DOHH2 (cell line): ENCODE data around the gene SPRR1B.

ENCODE experiments used
- H3F3A ChIP-seq: fragments of 200-600 bp; sonication (generic), shearing (Covaris generic); 2 replicates; pipeline ENCODE4 v1.6.0; 2016; ENCODE audit warnings: antibody characterized with exemption, mild to moderate bottlenecking; ENCODE audit not compliant: control insufficient read depth, insufficient read depth
- H3K27ac ChIP-seq: fragments of 200-600 bp; sonication (generic); 2 replicates; pipeline ENCODE4 v1.5.1; 2014; ENCODE audit warnings: low read depth, mild to moderate bottlenecking, low read length, moderate library complexity
- H3K27me3 ChIP-seq: fragments of 200-600 bp; sonication (generic); 2 replicates; pipeline ENCODE4 v1.6.1; 2014; ENCODE audit warnings: mild to moderate bottlenecking, low read length, mixed read lengths; ENCODE audit not compliant: control insufficient read depth
- H3K36me3 ChIP-seq: fragments of 200-600 bp; sonication (generic); 2 replicates; pipeline ENCODE4 v1.6.1; 2014; ENCODE audit warnings: mild to moderate bottlenecking, low read length, moderate library complexity, mixed read lengths; ENCODE audit not compliant: control insufficient read depth
- H3K4me1 ChIP-seq: fragments of 200-600 bp; sonication (generic); 2 replicates; pipeline ENCODE4 v1.6.1; 2014; ENCODE audit warnings: mild to moderate bottlenecking, low read length, mixed read lengths; ENCODE audit not compliant: control insufficient read depth
- H3K4me2 ChIP-seq: fragments of 200-600 bp; sonication (generic); 2 replicates; pipeline ENCODE4 v1.6.0; 2014; ENCODE audit warnings: mild to moderate bottlenecking, low read length, moderate library complexity
- H3K4me3 ChIP-seq: fragments of 200-600 bp; sonication (generic); 2 replicates; pipeline ENCODE4 v1.5.1; 2014; ENCODE audit warnings: mild to moderate bottlenecking, low read length, mixed read lengths
- H3K79me2 ChIP-seq: fragments of 200-600 bp; sonication (generic); 2 replicates; pipeline ENCODE4 v1.6.1; 2014; ENCODE audit warnings: mild to moderate bottlenecking, low read length, mixed read lengths; ENCODE audit not compliant: control insufficient read depth
- H3K9me2 ChIP-seq: fragments of 200-600 bp; sonication (generic); replicated peaks from 2 replicates; pipeline ENCODE4 v1.6.1; 2014; ENCODE audit warnings: mild to moderate bottlenecking, low read length, mixed read lengths; ENCODE audit not compliant: control insufficient read depth
- H3K9me3 ChIP-seq: fragments of 200-600 bp; sonication (generic); 2 replicates; pipeline ENCODE4 v1.6.1; 2014; ENCODE audit warnings: antibody characterized with exemption, low read length, mixed read lengths; ENCODE audit not compliant: control insufficient read depth, insufficient read depth
- H4K20me1 ChIP-seq: fragments of 200-600 bp; sonication (generic); 2 replicates; pipeline ENCODE4 v1.6.0; 2014; ENCODE audit warnings: low read depth, mild to moderate bottlenecking, antibody characterized with exemption, low read length, moderate library complexity; ENCODE audit not compliant: control insufficient read depth, insufficient read depth
- EZH2phosphoT487 ChIP-seq: fragments of 200-600 bp; sonication (generic); IDR thresholded peaks from 2 replicates; pipeline ENCODE4 v1.6.1; 2017; ENCODE audit warnings: borderline replicate concordance, mild to moderate bottlenecking, antibody characterized with exemption, low read length, moderate library complexity, mixed read lengths
- TF ChIP-seq, protein P1 (sequence below): fragments of 200-600 bp; sonication (generic); IDR thresholded peaks from one replicate; pipeline ENCODE4 v1.5.1; 2014; ENCODE audit warnings: antibody characterized with exemption, mild to moderate bottlenecking, low read depth, low read length; ENCODE audit not compliant: poor library complexity, severe bottlenecking

Gene SPRR1B, protein sequence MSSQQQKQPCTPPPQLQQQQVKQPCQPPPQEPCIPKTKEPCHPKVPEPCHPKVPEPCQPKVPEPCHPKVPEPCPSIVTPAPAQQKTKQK

DNA sequence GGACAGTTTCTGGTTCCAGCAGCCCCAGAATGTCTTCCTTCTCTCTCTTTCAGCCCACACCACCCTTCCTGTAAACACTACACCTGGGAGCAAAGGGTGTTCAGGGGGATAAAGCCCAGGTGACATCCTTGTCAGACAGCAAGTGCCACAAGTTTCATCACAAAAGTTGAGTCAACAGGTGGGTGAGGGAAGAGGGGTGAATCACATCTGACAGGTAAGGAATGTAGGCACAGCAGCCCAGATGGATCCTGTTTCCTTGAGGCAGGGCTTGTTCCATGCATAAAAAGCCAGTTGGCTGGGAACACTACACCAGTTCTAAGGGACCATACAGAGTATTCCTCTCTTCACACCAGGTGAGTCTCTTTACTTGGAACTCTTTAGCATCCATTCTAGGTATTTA is at the start of gene SPRR1B:
Gene SPRR1B, plus strand, starts transcription at position 309 of the 400 bp plus-strand sequence. CDS start 1,143 bp downstream, outside the sequence.
- Histone ChIP-seq H3K9me2 (no peaks in the 10 kb centered on the region), H3K27ac (no peak within 1 kb of the TSS), H3K4me3 (no peak within 1 kb of the TSS), H3K9me3 (no peaks in the 10 kb centered on the region), H3K27me3 (no peaks in the 10 kb centered on the region), H3K4me1 (no peaks in the 10 kb centered on the region), H3F3A (no peaks in the 10 kb centered on the region), H3K79me2 (no peaks in the 10 kb centered on the region), H4K20me1 (no peaks in the 10 kb centered on the region), H3K4me2 (no peak within 1 kb of the TSS), H3K36me3 (no peaks in the 10 kb centered on the region)
- no peak for TF ChIP-seq EZH2phosphoT487
- TF ChIP-seq, protein P1, sequence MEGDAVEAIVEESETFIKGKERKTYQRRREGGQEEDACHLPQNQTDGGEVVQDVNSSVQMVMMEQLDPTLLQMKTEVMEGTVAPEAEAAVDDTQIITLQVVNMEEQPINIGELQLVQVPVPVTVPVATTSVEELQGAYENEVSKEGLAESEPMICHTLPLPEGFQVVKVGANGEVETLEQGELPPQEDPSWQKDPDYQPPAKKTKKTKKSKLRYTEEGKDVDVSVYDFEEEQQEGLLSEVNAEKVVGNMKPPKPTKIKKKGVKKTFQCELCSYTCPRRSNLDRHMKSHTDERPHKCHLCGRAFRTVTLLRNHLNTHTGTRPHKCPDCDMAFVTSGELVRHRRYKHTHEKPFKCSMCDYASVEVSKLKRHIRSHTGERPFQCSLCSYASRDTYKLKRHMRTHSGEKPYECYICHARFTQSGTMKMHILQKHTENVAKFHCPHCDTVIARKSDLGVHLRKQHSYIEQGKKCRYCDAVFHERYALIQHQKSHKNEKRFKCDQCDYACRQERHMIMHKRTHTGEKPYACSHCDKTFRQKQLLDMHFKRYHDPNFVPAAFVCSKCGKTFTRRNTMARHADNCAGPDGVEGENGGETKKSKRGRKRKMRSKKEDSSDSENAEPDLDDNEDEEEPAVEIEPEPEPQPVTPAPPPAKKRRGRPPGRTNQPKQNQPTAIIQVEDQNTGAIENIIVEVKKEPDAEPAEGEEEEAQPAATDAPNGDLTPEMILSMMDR = no peak

DNA sequence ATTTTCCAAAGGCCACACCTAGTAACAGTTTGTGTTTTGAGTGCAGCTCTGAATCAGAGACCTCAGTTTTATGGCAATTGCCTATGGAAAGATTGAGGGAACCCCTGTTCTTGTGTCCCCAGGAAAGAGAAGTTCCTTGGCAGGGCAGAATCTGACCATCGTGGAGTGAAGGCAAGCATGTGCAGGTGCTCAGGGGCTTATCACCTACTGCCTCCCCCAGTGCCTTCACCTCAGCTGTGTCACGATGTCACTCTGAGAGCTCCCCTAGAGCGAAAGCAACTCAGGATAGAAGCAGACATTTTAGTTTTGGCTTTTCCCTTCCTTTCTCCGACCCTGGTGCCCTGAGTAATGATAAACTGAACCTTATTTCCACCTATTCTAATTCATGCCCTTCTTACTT is 48.9 kb upstream of the SPRR1B start:
- no peaks in the 10 kb centered on the region for H4K20me1 ChIP-seq
- no peaks in the 10 kb centered on the region for H3K9me2 ChIP-seq
- no peak overlapping the region for H3K27ac ChIP-seq
- no peak overlapping the region for H3K4me3 ChIP-seq
- no peaks in the 10 kb centered on the region for H3K4me1 ChIP-seq
- no peak overlapping the region for H3K4me2 ChIP-seq
- no peak for TF ChIP-seq EZH2phosphoT487
- TF ChIP-seq, protein P1 = no peak
- H3K9me3 ChIP-seq = no peaks in the 10 kb centered on the region
- no peaks in the 10 kb centered on the region for H3K79me2 ChIP-seq
- H3K36me3 ChIP-seq = no peaks in the 10 kb centered on the region
- no peaks in the 10 kb centered on the region for H3K27me3 ChIP-seq
- no peaks in the 10 kb centered on the region for H3F3A ChIP-seq

DNA sequence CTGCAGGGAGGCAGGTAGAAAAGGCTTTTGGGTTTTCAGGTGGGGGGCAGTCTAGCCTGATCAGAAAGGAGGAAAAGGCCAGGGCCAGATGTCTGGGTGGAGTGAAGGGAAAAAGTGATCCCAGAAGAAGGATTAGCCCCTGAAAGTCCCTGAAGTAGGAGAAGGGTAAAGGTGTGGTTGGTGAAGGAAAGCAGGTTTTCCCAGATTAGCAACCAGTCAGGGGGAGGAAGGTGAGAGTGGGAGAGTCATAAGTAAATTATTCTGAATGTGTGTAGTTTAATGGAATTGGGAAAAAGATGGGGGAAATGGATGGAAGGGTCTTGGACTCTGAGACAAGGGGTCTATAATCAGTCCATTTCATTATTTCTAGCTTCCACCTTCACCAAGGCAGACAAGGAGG is 47.8 kb upstream of the SPRR1B start:
- Histone ChIP-seq H4K20me1 (no peaks in the 10 kb centered on the region), H3K27me3 (no peaks in the 10 kb centered on the region), H3F3A (no peaks in the 10 kb centered on the region), H3K79me2 (no peaks in the 10 kb centered on the region), H3K9me3 (no peaks in the 10 kb centered on the region), H3K36me3 (no peaks in the 10 kb centered on the region), H3K27ac (no peak overlapping the region), H3K4me3 (no peak overlapping the region), H3K9me2 (no peaks in the 10 kb centered on the region), H3K4me1 (no peaks in the 10 kb centered on the region), H3K4me2 (no peak overlapping the region)
- TF ChIP-seq EZH2phosphoT487 = no peak
- TF ChIP-seq, protein P1 = no peak
